Measurements from ENCODE around the gene ZNF775. TPM values are rescaled to one million over a fixed set of nuclear protein-coding genes. Genes with fewer than 3 reads are reported as not detected.

ZNF775 gene
- total and polyA plus RNA-seq, 2 of the 13 experiments (the other 11 are each of a cell fraction or from before 2014, with no cell fraction given) = 3.1 to 3.2 TPM

GRCh38 chr7:150375662-150376521 lies 3.2 kb upstream of the ZNF775 start:
- intact Hi-C loops (cut with micrococcal nuclease; ENCODE audit: unreplicated experiment) = no loop called here

More at GRCh38 chr7:150375662-150376521, 3.2 kb upstream of the ZNF775 start:
- Histone ChIP-seq H3K4me1 (ENCODE audit: insufficient read depth, low read length) (peaks cover 73% of the 10 kb centered on the region), H3K4me2 (ENCODE audit: low read depth, low read length) (peak overlapping the region; percentile 97), H3K9ac (ENCODE audit: insufficient read depth, low read depth, low read length) (peak overlapping the region; percentile 7; the same call in 1 of the 2 replicates), H4K20me1 (ENCODE audit: insufficient read depth, low read length) (no peaks in the 10 kb centered on the region), H3K36me3 (replicated peaks in 1 of 2; ENCODE audit: control insufficient read depth in 1 of 2, insufficient read depth in 2 of 2, low read length in 2 of 2) (peaks cover 5 to 23% of the 10 kb centered on the region in 2 experiments; a peak in 3 of 5 replicates), H3K9me3 (ENCODE audit: low read length) (no peaks in the 10 kb centered on the region), H3K79me2 (ENCODE audit: insufficient read depth, low read length) (peaks cover 32% of the 10 kb centered on the region), H3K27me3 (ENCODE audit: control insufficient read depth in 1 of 2, insufficient read depth in 2 of 2, low read length in 2 of 2) (no peaks in the 10 kb centered on the region), H3K27ac (ENCODE audit: extremely low read length, insufficient read depth, low read length) (peak overlapping the region; percentile 97), H3K4me3 (replicated peaks in 1 of 3; ENCODE audit: insufficient read depth in 1 of 3, low read depth in 2 of 3, low read length in 3 of 3) (0 out of 6 replicates have a peak overlapping the region, but pooled peaks of 1 of the 3 experiments have one; percentile 47), H2AFZ (ENCODE audit: low read length) (no peak overlapping the region)
- TF ChIP-seq, protein P1, sequence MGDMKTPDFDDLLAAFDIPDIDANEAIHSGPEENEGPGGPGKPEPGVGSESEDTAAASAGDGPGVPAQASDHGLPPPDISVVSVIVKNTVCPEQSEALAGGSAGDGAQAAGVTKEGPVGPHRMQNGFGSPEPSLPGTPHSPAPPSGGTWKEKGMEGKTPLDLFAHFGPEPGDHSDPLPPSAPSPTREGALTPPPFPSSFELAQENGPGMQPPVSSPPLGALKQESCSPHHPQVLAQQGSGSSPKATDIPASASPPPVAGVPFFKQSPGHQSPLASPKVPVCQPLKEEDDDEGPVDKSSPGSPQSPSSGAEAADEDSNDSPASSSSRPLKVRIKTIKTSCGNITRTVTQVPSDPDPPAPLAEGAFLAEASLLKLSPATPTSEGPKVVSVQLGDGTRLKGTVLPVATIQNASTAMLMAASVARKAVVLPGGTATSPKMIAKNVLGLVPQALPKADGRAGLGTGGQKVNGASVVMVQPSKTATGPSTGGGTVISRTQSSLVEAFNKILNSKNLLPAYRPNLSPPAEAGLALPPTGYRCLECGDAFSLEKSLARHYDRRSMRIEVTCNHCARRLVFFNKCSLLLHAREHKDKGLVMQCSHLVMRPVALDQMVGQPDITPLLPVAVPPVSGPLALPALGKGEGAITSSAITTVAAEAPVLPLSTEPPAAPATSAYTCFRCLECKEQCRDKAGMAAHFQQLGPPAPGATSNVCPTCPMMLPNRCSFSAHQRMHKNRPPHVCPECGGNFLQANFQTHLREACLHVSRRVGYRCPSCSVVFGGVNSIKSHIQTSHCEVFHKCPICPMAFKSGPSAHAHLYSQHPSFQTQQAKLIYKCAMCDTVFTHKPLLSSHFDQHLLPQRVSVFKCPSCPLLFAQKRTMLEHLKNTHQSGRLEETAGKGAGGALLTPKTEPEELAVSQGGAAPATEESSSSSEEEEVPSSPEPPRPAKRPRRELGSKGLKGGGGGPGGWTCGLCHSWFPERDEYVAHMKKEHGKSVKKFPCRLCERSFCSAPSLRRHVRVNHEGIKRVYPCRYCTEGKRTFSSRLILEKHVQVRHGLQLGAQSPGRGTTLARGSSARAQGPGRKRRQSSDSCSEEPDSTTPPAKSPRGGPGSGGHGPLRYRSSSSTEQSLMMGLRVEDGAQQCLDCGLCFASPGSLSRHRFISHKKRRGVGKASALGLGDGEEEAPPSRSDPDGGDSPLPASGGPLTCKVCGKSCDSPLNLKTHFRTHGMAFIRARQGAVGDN (CRISPR knock-in tag; IDR thresholded peaks at IDR 0.05) = no peak
- TF ChIP-seq RFX5 (IDR thresholded peaks at IDR 0.05; ENCODE audit: low read depth, low read length) = peak; percentile 49; the same call in 1 of the 2 replicates
- 0 out of 2 replicates have a peak, but pooled peaks have one; percentile 27 for TF ChIP-seq HOXA5 (CRISPR knock-in tag; IDR thresholded peaks at IDR 0.05)
- TF ChIP-seq, protein P2, sequence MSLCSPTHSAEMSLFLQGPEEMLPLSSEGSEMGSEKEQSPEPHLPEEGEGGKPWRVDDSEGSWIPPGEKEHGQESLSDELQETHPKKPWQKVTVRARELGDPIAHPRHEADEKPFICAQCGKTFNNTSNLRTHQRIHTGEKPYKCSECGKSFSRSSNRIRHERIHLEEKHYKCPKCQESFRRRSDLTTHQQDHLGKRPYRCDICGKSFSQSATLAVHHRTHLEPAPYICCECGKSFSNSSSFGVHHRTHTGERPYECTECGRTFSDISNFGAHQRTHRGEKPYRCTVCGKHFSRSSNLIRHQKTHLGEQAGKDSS (CRISPR knock-in tag; IDR thresholded peaks at IDR 0.05; ENCODE audit: borderline replicate concordance, low read depth) = 0 out of 2 replicates have a peak, but pooled peaks have one; percentile 28
- no peak for TF ChIP-seq GPBP1L1 (CRISPR knock-in tag; IDR thresholded peaks at IDR 0.05)
- peak; percentile 11 for TF ChIP-seq RBM22 (optimal IDR thresholded peaks at IDR 0.05; ENCODE audit: low read length)
- TF ChIP-seq ARID4A (CRISPR knock-in tag; IDR thresholded peaks at IDR 0.05; ENCODE audit: borderline replicate concordance) = peak; percentile 34; the same call in 1 of the 2 replicates
- no TSS peak for BruUV-seq (replicated peaks)
- CTCF ChIA-PET (ENCODE audit: low intra/inter-chr PET ratio, low total read pairs) = no interaction called here
- in situ Hi-C loops (cut with HindIII; ENCODE audit: extremely low pct_ligation_motif_present, low pct_unique_long_range_greater_than_20kb) = no loop called here
- DNase-seq (ENCODE audit: low spot score) = no peak
- WGBS (ENCODE audit: low lambda C conversion rate) = 69% methylated on average over 10 of the region's 10 CpGs
- FAIRE-seq = peak; percentile 57
- no peak for ATAC-seq
- POLR2A ChIA-PET = interaction anchor here (1.3 to 2.0 kb wide), 3 partner anchors 8 to 42 kb away, joined by 3 to 13 read pairs (median 5); no protein-coding TSS in a partner anchor
